H9 (cell line): ENCODE measurements around the gene DNAI2. TPM values are rescaled to one million over a fixed set of nuclear protein-coding genes. Genes with fewer than 3 reads are reported as not detected.

Experiments
- DNase-seq: peaks from one replicate; pipeline ENCODE4 v3.0.0-alpha.2; 2017
- H2AFZ ChIP-seq: one replicate; pipeline ENCODE4 v1.6.1; 2013; ENCODE audit warnings: mild to moderate bottlenecking, low read length, control low read depth, moderate library complexity
- H2AK5ac ChIP-seq: 2 replicates; pipeline ENCODE4 v1.6.1; 2013; ENCODE audit warnings: low read length, control low read depth, mixed read lengths; ENCODE audit not compliant: insufficient read length
- H2BK120ac ChIP-seq: one replicate; pipeline ENCODE4 v1.6.1; 2013; ENCODE audit warnings: low read depth, mild to moderate bottlenecking, low read length, control low read depth, inconsistent platforms; ENCODE audit not compliant: poor library complexity, severe bottlenecking
- H2BK12ac ChIP-seq: 2 replicates; pipeline ENCODE4 v1.6.1; 2013; ENCODE audit warnings: low read length, control low read depth, mixed read lengths, low read depth; ENCODE audit not compliant: insufficient read length
- H2BK15ac ChIP-seq: 2 replicates; pipeline ENCODE4 v1.6.1; 2013; ENCODE audit warnings: low read depth, low read length, control low read depth
- H2BK20ac ChIP-seq: one replicate; pipeline ENCODE4 v1.6.1; 2013; ENCODE audit warnings: low read depth, mild to moderate bottlenecking, low read length, control low read depth, inconsistent platforms; ENCODE audit not compliant: poor library complexity, severe bottlenecking
- H2BK5ac ChIP-seq: 2 replicates; pipeline ENCODE4 v1.6.1; 2013; ENCODE audit warnings: low read length, control low read depth, mixed read lengths; ENCODE audit not compliant: insufficient read length
- H3K14ac ChIP-seq: 2 replicates; pipeline ENCODE4 v1.6.1; 2013; ENCODE audit warnings: low read length, control low read depth; ENCODE audit not compliant: insufficient read depth
- H3K18ac ChIP-seq: 2 replicates; pipeline ENCODE4 v1.6.1; 2013; ENCODE audit warnings: low read depth, mild to moderate bottlenecking, mixed read lengths, low read length, control low read depth; ENCODE audit not compliant: insufficient read length
- H3K23ac ChIP-seq: 2 replicates; pipeline ENCODE4 v1.6.1; 2013; ENCODE audit warnings: low read length, control low read depth, mixed read lengths, low read depth; ENCODE audit not compliant: insufficient read length
- H3K23me2 ChIP-seq: 2 replicates; pipeline ENCODE4 v1.6.1; 2013; ENCODE audit warnings: low read depth, mild to moderate bottlenecking, mixed read lengths, low read length, control low read depth; ENCODE audit not compliant: insufficient read length, poor library complexity, severe bottlenecking
- H3K27ac ChIP-seq: 2 replicates; pipeline ENCODE4 v1.5.1; 2013; ENCODE audit warnings: low read length, control low read depth, mixed read lengths, low read depth; ENCODE audit not compliant: insufficient read length
- H3K27me3 ChIP-seq: 2 replicates; pipeline ENCODE4 v1.6.1; 2013; ENCODE audit warnings: low read length, control low read depth, inconsistent platforms; ENCODE audit not compliant: insufficient read depth
- H3K4ac ChIP-seq: 2 replicates; pipeline ENCODE4 v1.6.1; 2013; ENCODE audit warnings: low read depth, mild to moderate bottlenecking, control low read depth, inconsistent platforms, low read length, moderate library complexity
- H3K4me1 ChIP-seq: 2 replicates; pipeline ENCODE4 v1.6.1; 2013; ENCODE audit warnings: low read length, control low read depth, inconsistent platforms; ENCODE audit not compliant: insufficient read depth
- H3K4me2 ChIP-seq: 2 replicates; pipeline ENCODE4 v1.6.1; 2013; ENCODE audit warnings: low read length, control low read depth, mixed read lengths; ENCODE audit not compliant: insufficient read length, insufficient read depth
- H3K56ac ChIP-seq: 2 replicates; pipeline ENCODE4 v1.6.1; 2013; ENCODE audit warnings: low read depth, mild to moderate bottlenecking, mixed read lengths, low read length, control low read depth; ENCODE audit not compliant: insufficient read length
- H3K79me1 ChIP-seq: 2 replicates; pipeline ENCODE4 v1.6.1; 2013; ENCODE audit warnings: low read depth, mild to moderate bottlenecking, moderate library complexity, low read length, control low read depth, inconsistent platforms; ENCODE audit not compliant: insufficient read depth, poor library complexity, severe bottlenecking
- H3K79me2 ChIP-seq: 2 replicates; pipeline ENCODE4 v1.6.1; 2013; ENCODE audit warnings: low read length, control low read depth, inconsistent platforms; ENCODE audit not compliant: insufficient read depth
- H3K9ac ChIP-seq: 2 replicates; pipeline ENCODE4 v1.6.1; 2013; ENCODE audit warnings: low read length, control low read depth, mixed read lengths; ENCODE audit not compliant: insufficient read length; ENCODE audit errors: extremely low read depth
- H3K9me3 ChIP-seq: one replicate; pipeline ENCODE4 v1.6.1; 2013; ENCODE audit warnings: low read depth, low read length, inconsistent platforms; ENCODE audit not compliant: control insufficient read depth
- H3T11ph ChIP-seq: one replicate; pipeline ENCODE4 v1.6.1; 2013; ENCODE audit warnings: mild to moderate bottlenecking, low read length, control low read depth, inconsistent platforms
- H4K20me1 ChIP-seq: one replicate; pipeline ENCODE4 v1.6.1; 2013; ENCODE audit not compliant: control insufficient read depth, insufficient read length, insufficient read depth
- H4K5ac ChIP-seq: 2 replicates; pipeline ENCODE4 v1.6.1; 2013; ENCODE audit warnings: low read depth, mild to moderate bottlenecking, mixed read lengths, low read length, control low read depth; ENCODE audit not compliant: insufficient read length
- H4K8ac ChIP-seq: replicated peaks from 2 replicates; pipeline ENCODE4 v1.6.1; 2013; ENCODE audit warnings: low read length, control low read depth, mixed read lengths, low read depth; ENCODE audit not compliant: insufficient read length
- H4K91ac ChIP-seq: 2 replicates; pipeline ENCODE4 v1.6.1; 2013; ENCODE audit warnings: low read depth, mild to moderate bottlenecking, moderate library complexity, mixed read lengths, low read length, control low read depth; ENCODE audit not compliant: insufficient read length
- H3K27ac Mint-ChIP-seq, 3 experiments: 2 replicates in 2 of 3; 3 replicates in 1 of 3; pipeline ENCODE4 v1.8.0; 2020 to 2021; ENCODE audit warnings: mixed read lengths in 3 of 3, mild to moderate bottlenecking in 1 of 3, moderate library complexity in 1 of 3
- H3K27me3 Mint-ChIP-seq: 2 replicates; pipeline ENCODE4 v1.8.0; 2021; ENCODE audit warnings: low read depth, mild to moderate bottlenecking, moderate library complexity, mixed read lengths
- H3K36me3 Mint-ChIP-seq, 3 experiments: 2 replicates in 2 of 3; 3 replicates in 1 of 3; pipeline ENCODE4 v1.8.0; 2020 to 2021; ENCODE audit warnings: low read depth in 3 of 3, mixed read lengths in 3 of 3; ENCODE audit not compliant: insufficient read depth in 1 of 3
- H3K4me1 Mint-ChIP-seq, 2 experiments: 2 replicates each; pipeline ENCODE4 v1.8.0; 2020; ENCODE audit warnings: mixed read lengths in 2 of 2
- H3K4me3 Mint-ChIP-seq, 2 experiments: 2 replicates in 1 of 2; 3 replicates in 1 of 2; pipeline ENCODE4 v1.8.0; 2020 to 2021; ENCODE audit warnings: mild to moderate bottlenecking in 2 of 2, mixed read lengths in 2 of 2, moderate library complexity in 1 of 2
- H3K9me3 Mint-ChIP-seq, 2 experiments: 2 replicates in 1 of 2; 3 replicates in 1 of 2; pipeline ENCODE4 v1.8.0; 2020; ENCODE audit warnings: mild to moderate bottlenecking in 2 of 2, mixed read lengths in 2 of 2, moderate library complexity in 1 of 2
- CTCF ChIP-seq: fragments of 200-600 bp; sonication (generic); conservative IDR thresholded peaks from 3 replicates; pipeline ENCODE4 v1.8.0; 2021; ENCODE audit warnings: antibody characterized with exemption, mild to moderate bottlenecking
- WGBS: extraction: QIAGEN DNeasy Blood & Tissue Kit; methylation state at CpG from one replicate; pipeline ENCODE4 v1.1.7; 2013; ENCODE audit warnings: missing lambda C conversion rate, low lambda C conversion rate, mixed read lengths; ENCODE audit not compliant: insufficient read length; ENCODE audit errors: extremely low coverage; 5-methylcytosine and 5-hydroxymethylcytosine counted together
- total RNA-seq: library from RNA; stranded (reverse); gene quantifications from 2 replicates; pipeline ENCODE4 v1.2.1, GENCODE V29; 2021

DNAI2 gene
- total RNA-seq, 1 experiment from 2014 or later = not detected

- peak overlapping the region; percentile 7 for H3K4me2 ChIP-seq
Observed at GRCh38 chr17:74362069-74362405, 88.0 kb downstream of the DNAI2 start.

More at GRCh38 chr17:74362069-74362405, 88.0 kb downstream of the DNAI2 start:
- Histone ChIP-seq H3T11ph (no peak overlapping the region), H4K8ac (no peak overlapping the region), H2BK5ac (no peak overlapping the region), H2AFZ (no peak overlapping the region), H3K4me1 (peaks cover 2% of the 10 kb centered on the region; the same call in 1 of the 2 replicates), H3K23me2 (peaks cover 3% of the 10 kb centered on the region), H3K79me2 (no peaks in the 10 kb centered on the region), H2BK20ac (no peak overlapping the region), H3K4ac (no peak overlapping the region), H4K91ac (no peak overlapping the region), H3K27ac (no peak overlapping the region), H3K23ac (no peak overlapping the region), H4K5ac (no peak overlapping the region), H3K9me3 (no peaks in the 10 kb centered on the region), H2BK12ac (no peak overlapping the region), H3K27me3 (no peaks in the 10 kb centered on the region), H3K14ac (0 out of 2 replicates have a peak overlapping the region, but pooled peaks have one; percentile 39), H3K9ac (no peak overlapping the region), H3K18ac (peak overlapping the region; percentile 59), H3K56ac (no peak overlapping the region), H4K20me1 (no peaks in the 10 kb centered on the region), H3K79me1 (no peaks in the 10 kb centered on the region), H2BK15ac (no peak overlapping the region), H2AK5ac (no peak overlapping the region), H2BK120ac (no peak overlapping the region)
- Mint-ChIP-seq H3K36me3 (peaks cover 0 to 9% (median 7%) of the 10 kb centered on the region in 3 experiments; a peak in 4 of 7 replicates), H3K4me1 (peaks cover 15 to 36% of the 10 kb centered on the region in 2 experiments), H3K4me3 (peak overlapping the region; percentile 33 to 81; a peak in 4 of 5 replicates), H3K9me3 (no peaks in the 10 kb centered on the region; a peak in 1 of 5 replicates), H3K27me3 (peaks cover 60% of the 10 kb centered on the region), H3K27ac (peak overlapping the region in 1 of 3 experiments; percentile 95; a peak in 3 of 7 replicates)
- no peak for DNase-seq
- TF ChIP-seq CTCF = no peak
- WGBS = no CpG with 5 or more reads among the region's 9 CpGs
